Subcutaneous adipose tissue (tissue), 4 donors: Measurements from ENCODE around the gene ATF6. TPM values are rescaled to one million over a fixed set of nuclear protein-coding genes. Genes with fewer than 3 reads are reported as not detected.

Experiments used
- CTCF ChIP-seq: fragments of 450-650 bp; IDR thresholded peaks from one replicate; pipeline ENCODE4 v1.5.1; 2016; ENCODE audit warnings: low read depth, mild to moderate bottlenecking, control low read depth, antibody characterized with exemption, moderate library complexity
- small RNA-seq: library from RNA; depleted of rRNA; stranded (forward); fragments of <200 nt; gene quantifications from one replicate; pipeline ENCODE3, GENCODE V24; 2016
- total RNA-seq, 4 donors: library from RNA; depleted of rRNA; stranded (reverse); fragments of >200 nt; gene quantifications; one replicate each; pipeline ENCODE4 v1.1.0, GENCODE V29; 2016

Gene ATF6
- total RNA-seq, 4 donors from 2014 or later = 22.0 to 48.9 (median 30.4) TPM

GRCh38 chr1:162009501-162010174, 243.5 kb downstream of the ATF6 start:
- TF ChIP-seq CTCF = no peak

- no peak for TF ChIP-seq CTCF
These were observed 244.0 kb downstream of the ATF6 start for GRCh38 chr1:162010175-162010506.

- no peak for TF ChIP-seq CTCF
These were observed 245.4 kb downstream of the ATF6 start for GRCh38 chr1:162011337-162012012.

GRCh38 chr1:162013289-162013688, 247.2 kb downstream of the ATF6 start:
- no peak for TF ChIP-seq CTCF

Small RNAs within 50 kb of the gene (small RNA-seq; reads per million reads assigned to genes)
- not detected for gene RN7SL466P

Other genes with a start within 250 kb of the ATF6 start
- 10 to 100 TPM in 1 of 4 donors, 1 to 10 TPM in 3; 3.6 to 10.2 (median 6.1) TPM for gene HSPA6, start 241.8 kb upstream of the ATF6 start, total RNA-seq
- 100 to 1,000 TPM in 1 of 4 donors, 10 to 100 TPM in 3; 11.7 to 155 (median 20.3) TPM for gene FCGR3A, start 216.5 kb upstream of the ATF6 start, total RNA-seq
- gene FCGR3B, start 135.1 kb upstream of the ATF6 start, total RNA-seq = 10 to 100 TPM in 1 of 4 donors, 1 to 10 TPM in 2, under 1 TPM in 1; 0.66 to 17.3 (median 1.8) TPM
- 100 to 1,000 TPM in 2 of 4 donors, 10 to 100 TPM in 2; 35.0 to 141 (median 102) TPM for gene FCGR2B, start 103.2 kb upstream of the ATF6 start, total RNA-seq
- gene FCRLA, start 59.1 kb upstream of the ATF6 start, total RNA-seq = 1 to 10 TPM in 1 of 4 donors, not detected in 3; 1.5 TPM
- 1 to 10 TPM in 1 of 4 donors, under 1 TPM in 2, not detected in 1; 0.49 to 1.5 (median 0.66) TPM for gene FCRLB, start 44.8 kb upstream of the ATF6 start, total RNA-seq
- 10 to 100 TPM; 19.4 to 36.0 (median 27.1) TPM for gene DUSP12, start 16.5 kb upstream of the ATF6 start, total RNA-seq